K562 (cell line): Measurements from ENCODE around the gene CTCF. TPM values are rescaled to one million over a fixed set of nuclear protein-coding genes. Genes with fewer than 3 reads are reported as not detected.

Experiments
- ATAC-seq: fragments of 200-7000 bp; cut with Tn5 transposase; 3 replicates; pipeline ENCODE4 v1.9.1; 2020; ENCODE audit warnings: moderate library complexity
- BruUV-seq: library from RNA; stranded (reverse); fragments of 400-500 nt; replicated peaks from 2 replicates; lab custom pipeline; 2021; lab: Mats Ljungman, UMichigan
- CTCF ChIA-PET: fragments of 300-600 bp; formaldehyde crosslinking; extraction: SDS; loops from one replicate; lab custom pipeline; 2021; ENCODE audit warnings: low intra/inter-chr PET ratio; lab: Yijun Ruan, JAX
- POLR2A ChIA-PET: fragments of 300-600, 350-650 bp; sonication (Branson Sonifier 250); formaldehyde crosslinking; extraction: SDS; loops from one replicate; lab custom pipeline; 2021; ENCODE audit warnings: antibody characterized with exemption, inconsistent platforms; lab: Yijun Ruan, JAX
- DNase-seq, 4 experiments: peaks; one replicate each; pipeline versions ENCODE4 v3.0.0 to v3.0.0-alpha.2; 2011 to 2018; ENCODE audit warnings: low spot score in 3 of 4, mixed read lengths in 3 of 4; ENCODE audit errors: extremely low read depth in 1 of 4
- FAIRE-seq: peaks from 2 replicates; lab custom pipeline; 2011; peaks lifted over from hg19 to GRCh38; lab: Jason Lieb, UNC
- H2AFZ ChIP-seq: 2 replicates; pipeline ENCODE4 v1.6.0; 2011; ENCODE audit warnings: low read depth, low read length, control low read depth, inconsistent platforms
- H3K27ac ChIP-seq: fragments of 200-600 bp; 3 replicates; pipeline ENCODE4 v1.8.0; 2011; ENCODE audit warnings: low read depth, mild to moderate bottlenecking, control low read depth, inconsistent platforms, low read length, moderate library complexity, mixed read lengths; ENCODE audit errors: extremely low read depth
- H3K27me3 ChIP-seq, 2 experiments: fragments of 300-600 bp in 1 of 2; 2 replicates in 1 of 2; 3 replicates in 1 of 2; pipeline versions ENCODE4 v1.6.0 to v1.8.0; 2011; ENCODE audit warnings: inconsistent platforms in 2 of 2, low read length in 2 of 2, mild to moderate bottlenecking in 1 of 2, mixed read lengths in 1 of 2, moderate library complexity in 1 of 2; ENCODE audit not compliant: control insufficient read depth in 2 of 2, insufficient read depth in 2 of 2
- H3K36me3 ChIP-seq: fragments of 300-600 bp; 3 replicates; pipeline ENCODE4 v1.8.0; 2011; ENCODE audit warnings: mild to moderate bottlenecking, low read length, inconsistent platforms; ENCODE audit not compliant: control insufficient read depth, insufficient read depth
- H3K4me1 ChIP-seq, 2 experiments: fragments of 200-600 bp in 1 of 2; replicated peaks in 1 of 2; 2 replicates in 1 of 2; 3 replicates in 1 of 2; pipeline versions ENCODE4 v1.5.1 to v1.8.0; 2011; ENCODE audit warnings: inconsistent platforms in 2 of 2, low read length in 2 of 2, mild to moderate bottlenecking in 1 of 2, mixed read lengths in 1 of 2, moderate library complexity in 1 of 2; ENCODE audit not compliant: control insufficient read depth in 2 of 2, insufficient read depth in 2 of 2
- H3K4me2 ChIP-seq: 2 replicates; pipeline ENCODE4 v1.6.1; 2011; ENCODE audit warnings: low read length, control low read depth, inconsistent platforms, mixed read lengths; ENCODE audit not compliant: insufficient read depth
- H3K4me3 ChIP-seq: fragments of 200-600 bp; sonication (generic), shearing (Covaris generic); 2 replicates; pipeline ENCODE4 v1.5.1; 2016; ENCODE audit warnings: control low read depth, inconsistent platforms
- H3K79me2 ChIP-seq: fragments of 200-600 bp; 3 replicates; pipeline ENCODE4 v1.8.0; 2011; ENCODE audit warnings: low read length, inconsistent platforms; ENCODE audit not compliant: control insufficient read depth, insufficient read depth
- H3K9ac ChIP-seq, 2 experiments: 2 replicates each; pipeline versions ENCODE4 v1.6.0 to v1.6.1; 2011; ENCODE audit warnings: low read depth in 2 of 2, low read length in 2 of 2, control low read depth in 1 of 2, inconsistent platforms in 1 of 2, mild to moderate bottlenecking in 1 of 2, mixed read lengths in 1 of 2; ENCODE audit not compliant: insufficient read depth in 1 of 2
- H3K9me1 ChIP-seq: one replicate; pipeline ENCODE4 v1.6.0; 2011; ENCODE audit warnings: inconsistent platforms, mild to moderate bottlenecking, low read length, moderate library complexity; ENCODE audit not compliant: control insufficient read depth, insufficient read depth
- H3K9me3 ChIP-seq: replicated peaks from 2 replicates; pipeline ENCODE4 v1.5.1; 2011; ENCODE audit warnings: low read depth, low read length, inconsistent platforms; ENCODE audit not compliant: control insufficient read depth, insufficient read depth
- H4K20me1 ChIP-seq: replicated peaks from 2 replicates; pipeline ENCODE4 v1.6.1; 2011; ENCODE audit warnings: low read length, inconsistent platforms, mixed read lengths; ENCODE audit not compliant: control insufficient read depth, insufficient read depth
- RBFOX2 ChIP-seq: fragments of 200-400 bp; formaldehyde crosslinking; IDR thresholded peaks from 2 replicates; pipeline ENCODE4 v1.6.1; 2017; ENCODE audit warnings: low read depth, mild to moderate bottlenecking, low read length, moderate library complexity
- WGBS: fragments of 100-300 bp; shearing (Covaris generic); methylation state at CpG from one replicate; pipeline ENCODE4 v1.1.6; 2016; ENCODE audit warnings: low coverage, mixed read lengths; ENCODE audit not compliant: insufficient coverage; ENCODE audit errors: missing lambda C conversion rate; 5-methylcytosine and 5-hydroxymethylcytosine counted together
- in situ Hi-C: fragments of 300-500 bp; cut with MboI; formaldehyde crosslinking; loops from 4 replicates; pipeline ENCODE4 v1.15.0; 2018; ENCODE audit warnings: inconsistent platforms, mixed read lengths
- intact Hi-C: fragments of 100-400 bp; cut with micrococcal nuclease; formaldehyde crosslinking; loops from 2 replicates; pipeline ENCODE4 v1.14.2; 2022
- polyA plus RNA-seq, 8 experiments: library from polyadenylated mRNA; depleted of rRNA in 4 of 8; stranded (reverse) in 5 of 8; unstranded in 3 of 8; fragments of >200 nt; fragmentation: Nextera tagmentation in 2 of 8; fragmentation: Illumina TruSeq in 1 of 8; extraction: Ambion mirVana in 2 of 8; extraction: Trizol in 1 of 8; gene quantifications; 2 replicates each; pipeline versions ENCODE4 v1.2.1 to v1.2.3, GENCODE V29; 2011 to 2014; ENCODE audit warnings: inconsistent platforms in 1 of 8, missing spikeins in 1 of 8
- total RNA-seq, 7 experiments: library from RNA; depleted of rRNA in 6 of 7; stranded (reverse); fragments of >200 nt in 6 of 7; fragmentation: Illumina TruSeq in 2 of 7; extraction: Trizol in 2 of 7; gene quantifications; 2 replicates each; pipeline versions ENCODE4 v1.2.1 to v1.2.3, GENCODE V29; 2011 to 2021; ENCODE audit warnings: low replicate concordance in 1 of 7
- TF ChIP-seq, protein P1 (sequence below): sonication (generic); formaldehyde crosslinking; IDR thresholded peaks from 2 replicates; pipeline ENCODE4 v1.8.0; 2022; ENCODE audit warnings: missing genetic modification reagents, mild to moderate bottlenecking, borderline replicate concordance

The CTCF gene
- total and polyA plus RNA-seq, 9 of the 15 experiments (the other 6 are each of a cell fraction or from before 2014, with no cell fraction given) = 7.8 to 49.2 (median 33.9) TPM

DNA sequence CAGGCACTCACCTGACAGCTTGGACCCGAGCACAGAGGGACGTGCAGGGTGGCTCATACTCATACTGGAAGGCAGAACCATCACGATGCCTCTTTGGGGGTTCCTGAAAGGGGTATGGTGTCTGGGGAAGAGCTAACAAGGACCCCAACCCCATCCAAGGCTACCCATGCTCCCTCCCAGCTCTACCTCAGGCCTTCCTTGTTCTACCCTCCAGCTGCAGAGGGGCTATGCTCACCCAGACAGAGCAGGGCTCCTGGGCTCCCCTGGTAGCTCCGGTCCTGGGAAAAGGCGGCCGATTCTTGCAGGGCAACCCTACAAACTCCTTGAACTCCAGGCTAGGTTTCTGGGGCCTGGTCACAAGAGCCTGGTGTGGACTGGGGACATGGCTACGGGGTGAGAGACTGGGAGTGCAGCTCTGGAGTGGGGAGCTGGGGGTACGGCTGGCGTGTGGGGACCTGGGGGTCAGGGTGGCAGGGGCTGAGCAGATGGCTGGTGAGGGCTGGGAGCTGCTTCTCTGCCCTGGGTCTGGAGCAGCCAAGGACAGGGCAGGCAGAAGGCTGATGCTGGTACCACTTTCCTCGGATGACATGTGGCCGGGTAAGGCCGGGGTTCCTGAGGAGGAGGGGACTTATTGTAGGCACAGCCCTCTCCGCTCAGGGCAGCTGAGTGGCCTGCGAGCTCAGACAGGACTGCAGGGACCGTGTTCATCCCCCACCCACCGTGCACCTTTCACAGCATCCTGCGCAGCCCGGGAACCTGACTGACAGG lies 95.6 kb downstream of the CTCF start:
- Histone ChIP-seq H3K27me3 (peaks cover 0 to 14% of the 10 kb centered on the region in 2 experiments; a peak in 2 of 5 replicates), H3K9me3 (no peaks in the 10 kb centered on the region), H3K4me1 (peaks cover 4 to 63% of the 10 kb centered on the region in 2 experiments), H2AFZ (no peak overlapping the region), H3K79me2 (peaks cover 14% of the 10 kb centered on the region), H3K27ac (no peak overlapping the region), H3K9me1 (no peaks in the 10 kb centered on the region), H4K20me1 (peaks cover 13% of the 10 kb centered on the region; the same call in 1 of the 2 replicates), H3K9ac (0 out of 4 replicates have a peak overlapping the region, but pooled peaks of 1 of the 2 experiments have one; percentile 28), H3K4me2 (no peak overlapping the region), H3K36me3 (peaks cover 16% of the 10 kb centered on the region), H3K4me3 (no peak overlapping the region)
- POLR2A ChIA-PET = interaction anchor here (0.6 to 1.0 kb wide), 5 partner anchors 25 to 526 kb away, joined by 3 to 4 read pairs (median 3); no protein-coding TSS in a partner anchor
- TF ChIP-seq RBFOX2 = 0 out of 2 replicates have a peak, but pooled peaks have one; percentile 27
- TF ChIP-seq, protein P1, sequence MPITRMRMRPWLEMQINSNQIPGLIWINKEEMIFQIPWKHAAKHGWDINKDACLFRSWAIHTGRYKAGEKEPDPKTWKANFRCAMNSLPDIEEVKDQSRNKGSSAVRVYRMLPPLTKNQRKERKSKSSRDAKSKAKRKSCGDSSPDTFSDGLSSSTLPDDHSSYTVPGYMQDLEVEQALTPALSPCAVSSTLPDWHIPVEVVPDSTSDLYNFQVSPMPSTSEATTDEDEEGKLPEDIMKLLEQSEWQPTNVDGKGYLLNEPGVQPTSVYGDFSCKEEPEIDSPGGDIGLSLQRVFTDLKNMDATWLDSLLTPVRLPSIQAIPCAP (CRISPR knock-in tag) = no peak
- CTCF ChIA-PET = no interaction called here
- in situ Hi-C loops (no loop called here), intact Hi-C loops (no loop called here)
- FAIRE-seq = no peak
- 87% methylated on average over 16 of the region's 18 CpGs for WGBS
- no TSS peak for BruUV-seq
- no peak for ATAC-seq
- DNase-seq = no peak
